ENCODE data around the gene ARHGAP32. TPM values are rescaled to one million over a fixed set of nuclear protein-coding genes. Genes with fewer than 3 reads are reported as not detected.

The ARHGAP32 gene
- total RNA-seq, 1 donor from 2014 or later, result 38.4 TPM

DNA sequence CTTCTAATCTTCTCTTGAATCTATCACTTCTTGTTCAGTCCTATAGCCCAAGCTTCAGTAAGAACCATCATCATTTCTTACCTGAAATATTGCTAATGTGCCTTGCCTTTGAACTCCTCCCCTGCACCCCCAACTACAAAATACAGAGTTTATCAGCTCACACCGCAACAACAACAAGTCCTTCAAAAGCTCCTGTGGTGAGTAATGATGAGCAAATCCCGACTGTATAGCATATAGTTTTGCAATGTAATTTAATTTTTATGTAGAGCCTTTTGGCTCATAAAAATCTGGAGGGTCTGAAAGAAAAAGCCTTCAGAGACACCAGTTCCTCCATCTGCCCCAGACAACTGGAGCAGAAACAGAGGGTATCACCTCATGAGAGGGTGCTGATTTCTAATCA lies 124.7 kb downstream of the ARHGAP32 start:
- no peaks in the 10 kb centered on the region for H3K9me3 Mint-ChIP-seq
- TF ChIP-seq, protein P1, sequence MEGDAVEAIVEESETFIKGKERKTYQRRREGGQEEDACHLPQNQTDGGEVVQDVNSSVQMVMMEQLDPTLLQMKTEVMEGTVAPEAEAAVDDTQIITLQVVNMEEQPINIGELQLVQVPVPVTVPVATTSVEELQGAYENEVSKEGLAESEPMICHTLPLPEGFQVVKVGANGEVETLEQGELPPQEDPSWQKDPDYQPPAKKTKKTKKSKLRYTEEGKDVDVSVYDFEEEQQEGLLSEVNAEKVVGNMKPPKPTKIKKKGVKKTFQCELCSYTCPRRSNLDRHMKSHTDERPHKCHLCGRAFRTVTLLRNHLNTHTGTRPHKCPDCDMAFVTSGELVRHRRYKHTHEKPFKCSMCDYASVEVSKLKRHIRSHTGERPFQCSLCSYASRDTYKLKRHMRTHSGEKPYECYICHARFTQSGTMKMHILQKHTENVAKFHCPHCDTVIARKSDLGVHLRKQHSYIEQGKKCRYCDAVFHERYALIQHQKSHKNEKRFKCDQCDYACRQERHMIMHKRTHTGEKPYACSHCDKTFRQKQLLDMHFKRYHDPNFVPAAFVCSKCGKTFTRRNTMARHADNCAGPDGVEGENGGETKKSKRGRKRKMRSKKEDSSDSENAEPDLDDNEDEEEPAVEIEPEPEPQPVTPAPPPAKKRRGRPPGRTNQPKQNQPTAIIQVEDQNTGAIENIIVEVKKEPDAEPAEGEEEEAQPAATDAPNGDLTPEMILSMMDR (conservative IDR thresholded peaks at IDR 0.05), result no peak
- no peak overlapping the region for H3K4me3 Mint-ChIP-seq
- no peaks in the 10 kb centered on the region for H3K27me3 Mint-ChIP-seq (ENCODE audit: low read depth)
- peaks cover 9% of the 10 kb centered on the region for H3K36me3 Mint-ChIP-seq (ENCODE audit: low read depth)
- H3K27ac Mint-ChIP-seq (ENCODE audit: unreplicated experiment), result no peak overlapping the region
- no peaks in the 10 kb centered on the region for H3K4me1 Mint-ChIP-seq
- DNase-seq (ENCODE audit: low read depth, low spot score), result no peak

DNA sequence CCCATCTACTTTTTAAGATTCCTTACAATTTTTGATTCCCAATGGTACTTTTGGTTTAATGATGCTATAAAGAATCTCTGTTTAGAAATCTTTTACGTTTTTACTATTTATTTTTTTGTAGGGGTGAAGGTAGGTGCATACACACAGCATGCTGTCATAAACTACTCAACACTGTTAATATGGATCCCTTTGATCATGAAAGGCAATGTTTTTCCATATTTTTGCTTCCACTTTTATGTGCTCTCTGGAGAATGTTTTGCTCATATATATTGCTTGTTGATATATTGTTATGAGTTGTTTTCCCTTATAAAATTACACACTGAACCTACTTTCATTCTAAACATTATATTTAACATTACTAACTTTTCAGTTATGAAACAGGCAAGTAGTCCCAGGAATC lies 125.9 kb downstream of the ARHGAP32 start:
- no peaks in the 10 kb centered on the region for H3K4me1 Mint-ChIP-seq
- no peak for DNase-seq (ENCODE audit: low read depth, low spot score)
- TF ChIP-seq, protein P1 (conservative IDR thresholded peaks at IDR 0.05), result no peak

DNA sequence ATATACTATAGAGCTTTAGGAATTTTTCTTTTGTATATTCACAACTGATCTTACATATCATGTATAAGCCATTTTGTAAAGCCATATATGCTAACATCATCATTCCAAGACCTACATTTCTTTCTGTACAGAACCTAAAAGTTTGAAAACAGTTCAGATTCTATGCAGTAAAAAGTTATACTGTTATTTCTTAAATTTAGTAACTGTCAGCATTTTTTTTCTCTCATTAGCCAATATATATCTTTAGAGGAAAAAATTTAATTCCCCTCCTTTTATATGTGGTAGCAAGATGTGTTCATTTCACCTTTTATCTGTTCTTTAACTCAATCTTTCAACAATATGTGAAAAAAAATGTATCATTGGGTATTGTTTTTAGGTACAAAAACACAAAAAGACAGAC lies 129.0 kb downstream of the ARHGAP32 start:
- H3K27me3 Mint-ChIP-seq (ENCODE audit: low read depth), result no peaks in the 10 kb centered on the region
- H3K4me1 Mint-ChIP-seq, result no peaks in the 10 kb centered on the region
- H3K9me3 Mint-ChIP-seq, result no peaks in the 10 kb centered on the region
- TF ChIP-seq, protein P1 (conservative IDR thresholded peaks at IDR 0.05), result no peak
- H3K4me3 Mint-ChIP-seq, result no peak overlapping the region
- H3K36me3 Mint-ChIP-seq (ENCODE audit: low read depth), result peaks cover 7% of the 10 kb centered on the region
- H3K27ac Mint-ChIP-seq (ENCODE audit: unreplicated experiment), result no peak overlapping the region
- DNase-seq (ENCODE audit: low read depth, low spot score), result no peak

More for the DNA sequence above, 125.9 kb downstream of the ARHGAP32 start:
- Mint-ChIP-seq H3K27ac (ENCODE audit: unreplicated experiment) (no peak overlapping the region), H3K36me3 (ENCODE audit: low read depth) (peaks cover 7% of the 10 kb centered on the region), H3K9me3 (no peaks in the 10 kb centered on the region), H3K4me3 (no peak overlapping the region), H3K27me3 (ENCODE audit: low read depth) (no peaks in the 10 kb centered on the region)

DNA sequence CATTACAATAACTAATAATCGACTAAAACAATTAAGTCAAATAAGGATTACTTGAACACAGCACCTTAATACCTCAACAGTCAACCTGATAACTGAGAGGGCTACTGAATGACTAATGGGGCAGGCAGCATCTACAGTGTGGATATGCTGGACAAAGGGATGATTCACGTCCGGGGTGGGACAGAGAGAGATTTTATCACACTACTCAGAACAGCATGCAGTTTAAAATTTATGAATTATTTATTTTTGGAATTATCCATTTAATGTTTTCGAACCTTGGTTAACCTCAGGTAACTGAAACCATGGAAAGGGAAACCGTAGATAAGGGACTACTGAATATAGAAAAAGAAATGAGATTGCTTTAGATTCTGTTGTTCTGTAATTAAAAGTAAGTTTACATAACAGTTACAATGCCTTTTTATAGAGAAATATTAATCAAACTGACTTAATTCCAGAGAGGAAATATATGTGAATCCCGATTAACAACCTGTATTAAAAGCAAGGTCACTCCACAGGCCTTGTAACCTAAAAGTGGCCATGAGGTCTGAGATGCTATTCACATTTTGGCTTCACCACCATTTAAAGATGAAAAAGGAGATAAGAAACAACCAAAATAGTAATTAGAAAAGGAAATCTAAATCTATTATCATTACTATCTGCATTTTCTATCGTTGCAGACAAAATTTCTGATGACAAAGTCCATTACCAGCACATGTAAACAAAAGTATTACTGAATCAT lies 130.5 kb downstream of the ARHGAP32 start:
- Mint-ChIP-seq H3K27ac (ENCODE audit: unreplicated experiment) (no peak overlapping the region), H3K4me3 (no peak overlapping the region), H3K9me3 (no peaks in the 10 kb centered on the region), H3K27me3 (ENCODE audit: low read depth) (no peaks in the 10 kb centered on the region), H3K4me1 (no peaks in the 10 kb centered on the region), H3K36me3 (ENCODE audit: low read depth) (peaks cover 7% of the 10 kb centered on the region)
- no peak for DNase-seq (ENCODE audit: low read depth, low spot score)
- TF ChIP-seq, protein P1 (conservative IDR thresholded peaks at IDR 0.05), result no peak

DNA sequence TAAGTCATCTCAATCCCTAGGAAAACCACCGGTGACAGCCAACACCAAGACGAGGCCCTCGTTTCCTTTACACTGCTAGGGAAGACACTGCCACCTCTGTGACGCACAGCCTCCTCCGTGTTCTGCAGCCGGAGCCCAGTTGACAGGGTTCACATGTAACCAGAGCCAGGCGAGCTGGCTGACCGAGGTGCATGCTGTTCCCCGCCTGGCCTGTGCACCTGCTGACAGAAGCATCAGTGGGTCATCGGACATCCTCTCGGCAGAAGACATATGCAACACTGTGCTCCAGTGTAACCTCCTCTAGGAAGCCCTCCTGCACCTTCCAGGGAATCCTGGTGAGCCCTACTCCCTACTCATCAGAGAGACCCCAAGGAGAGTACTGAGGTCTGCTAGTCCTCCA lies 135.2 kb downstream of the ARHGAP32 start:
- Mint-ChIP-seq H3K4me3 (no peak overlapping the region), H3K27ac (ENCODE audit: unreplicated experiment) (no peak overlapping the region), H3K4me1 (no peaks in the 10 kb centered on the region), H3K9me3 (peaks cover 4% of the 10 kb centered on the region), H3K36me3 (ENCODE audit: low read depth) (peaks cover 3% of the 10 kb centered on the region), H3K27me3 (ENCODE audit: low read depth) (no peaks in the 10 kb centered on the region)
- DNase-seq (ENCODE audit: low read depth, low spot score), result no peak
- TF ChIP-seq, protein P1 (conservative IDR thresholded peaks at IDR 0.05), result no peak

Measured in neural crest cell (in vitro differentiated cells).